HL-60 (cell line): ENCODE measurements around the gene KDM4C.

Experiments
- GABPA ChIP-seq: IDR thresholded peaks from 2 replicates; pipeline ENCODE4 v1.6.1; 2012; ENCODE audit warnings: low read depth
- POLR2AphosphoS5 ChIP-seq: IDR thresholded peaks from 2 replicates; pipeline ENCODE4 v1.6.1; 2012; ENCODE audit warnings: low read depth
- SPI1 ChIP-seq: IDR thresholded peaks from 2 replicates; pipeline ENCODE4 v1.6.1; 2012; ENCODE audit warnings: low read depth, mild to moderate bottlenecking, borderline replicate concordance
- TF ChIP-seq, protein P1 (sequence below): IDR thresholded peaks from one replicate; pipeline ENCODE4 v1.5.1; 2011; ENCODE audit warnings: low read length, control low read depth, inconsistent platforms; ENCODE audit not compliant: insufficient read depth
- TF ChIP-seq, protein P2 (sequence below): IDR thresholded peaks from 2 replicates; pipeline ENCODE4 v1.6.1; 2012; ENCODE audit warnings: low read depth; ENCODE audit not compliant: insufficient replicate concordance

DNA sequence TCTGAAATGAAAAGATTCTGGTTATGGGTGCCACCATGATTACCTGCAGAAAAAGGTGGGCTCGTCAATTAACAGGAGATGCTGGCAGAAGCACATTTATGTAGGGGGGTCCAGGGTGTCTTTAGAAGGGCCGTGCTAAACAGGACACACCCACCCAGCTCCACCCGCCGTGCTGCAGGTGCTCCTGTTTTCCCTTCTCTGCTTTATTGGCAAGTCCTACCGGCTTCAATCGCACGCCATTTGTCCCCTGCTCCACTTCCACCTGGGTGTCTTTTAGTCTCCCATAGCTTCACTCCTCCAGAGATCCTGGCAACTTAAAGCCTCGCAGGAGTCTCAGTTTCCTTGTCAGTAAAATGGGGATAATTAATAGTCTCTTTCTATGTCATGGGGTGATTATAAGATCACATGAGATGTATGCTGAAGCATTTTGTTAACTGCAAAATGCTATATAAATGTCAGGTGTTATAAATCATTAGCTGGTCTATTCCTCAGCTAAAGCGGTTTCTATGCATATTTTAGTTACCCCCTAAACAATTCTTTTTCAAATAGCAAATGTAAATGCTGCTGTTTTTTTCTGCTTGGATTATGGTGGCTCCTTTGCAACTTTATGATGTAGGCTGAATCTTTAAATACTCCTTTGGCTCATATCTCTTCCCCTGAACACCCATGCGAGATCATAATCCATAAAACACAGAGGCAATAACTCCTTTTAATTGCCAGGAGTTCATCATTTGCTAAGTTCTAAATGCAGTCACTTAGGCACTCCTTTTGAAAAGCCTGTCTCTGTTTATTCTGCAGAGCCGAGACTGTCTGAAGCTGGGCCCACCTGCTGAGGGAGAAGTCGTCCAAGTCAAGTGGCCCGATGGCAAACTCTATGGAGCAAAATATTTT lies 406.9 kb downstream of the KDM4C start:
- TF ChIP-seq, protein P1, sequence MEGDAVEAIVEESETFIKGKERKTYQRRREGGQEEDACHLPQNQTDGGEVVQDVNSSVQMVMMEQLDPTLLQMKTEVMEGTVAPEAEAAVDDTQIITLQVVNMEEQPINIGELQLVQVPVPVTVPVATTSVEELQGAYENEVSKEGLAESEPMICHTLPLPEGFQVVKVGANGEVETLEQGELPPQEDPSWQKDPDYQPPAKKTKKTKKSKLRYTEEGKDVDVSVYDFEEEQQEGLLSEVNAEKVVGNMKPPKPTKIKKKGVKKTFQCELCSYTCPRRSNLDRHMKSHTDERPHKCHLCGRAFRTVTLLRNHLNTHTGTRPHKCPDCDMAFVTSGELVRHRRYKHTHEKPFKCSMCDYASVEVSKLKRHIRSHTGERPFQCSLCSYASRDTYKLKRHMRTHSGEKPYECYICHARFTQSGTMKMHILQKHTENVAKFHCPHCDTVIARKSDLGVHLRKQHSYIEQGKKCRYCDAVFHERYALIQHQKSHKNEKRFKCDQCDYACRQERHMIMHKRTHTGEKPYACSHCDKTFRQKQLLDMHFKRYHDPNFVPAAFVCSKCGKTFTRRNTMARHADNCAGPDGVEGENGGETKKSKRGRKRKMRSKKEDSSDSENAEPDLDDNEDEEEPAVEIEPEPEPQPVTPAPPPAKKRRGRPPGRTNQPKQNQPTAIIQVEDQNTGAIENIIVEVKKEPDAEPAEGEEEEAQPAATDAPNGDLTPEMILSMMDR = no peak
- TF ChIP-seq POLR2AphosphoS5 = no peak
- TF ChIP-seq SPI1 = no peak
- TF ChIP-seq, protein P2, sequence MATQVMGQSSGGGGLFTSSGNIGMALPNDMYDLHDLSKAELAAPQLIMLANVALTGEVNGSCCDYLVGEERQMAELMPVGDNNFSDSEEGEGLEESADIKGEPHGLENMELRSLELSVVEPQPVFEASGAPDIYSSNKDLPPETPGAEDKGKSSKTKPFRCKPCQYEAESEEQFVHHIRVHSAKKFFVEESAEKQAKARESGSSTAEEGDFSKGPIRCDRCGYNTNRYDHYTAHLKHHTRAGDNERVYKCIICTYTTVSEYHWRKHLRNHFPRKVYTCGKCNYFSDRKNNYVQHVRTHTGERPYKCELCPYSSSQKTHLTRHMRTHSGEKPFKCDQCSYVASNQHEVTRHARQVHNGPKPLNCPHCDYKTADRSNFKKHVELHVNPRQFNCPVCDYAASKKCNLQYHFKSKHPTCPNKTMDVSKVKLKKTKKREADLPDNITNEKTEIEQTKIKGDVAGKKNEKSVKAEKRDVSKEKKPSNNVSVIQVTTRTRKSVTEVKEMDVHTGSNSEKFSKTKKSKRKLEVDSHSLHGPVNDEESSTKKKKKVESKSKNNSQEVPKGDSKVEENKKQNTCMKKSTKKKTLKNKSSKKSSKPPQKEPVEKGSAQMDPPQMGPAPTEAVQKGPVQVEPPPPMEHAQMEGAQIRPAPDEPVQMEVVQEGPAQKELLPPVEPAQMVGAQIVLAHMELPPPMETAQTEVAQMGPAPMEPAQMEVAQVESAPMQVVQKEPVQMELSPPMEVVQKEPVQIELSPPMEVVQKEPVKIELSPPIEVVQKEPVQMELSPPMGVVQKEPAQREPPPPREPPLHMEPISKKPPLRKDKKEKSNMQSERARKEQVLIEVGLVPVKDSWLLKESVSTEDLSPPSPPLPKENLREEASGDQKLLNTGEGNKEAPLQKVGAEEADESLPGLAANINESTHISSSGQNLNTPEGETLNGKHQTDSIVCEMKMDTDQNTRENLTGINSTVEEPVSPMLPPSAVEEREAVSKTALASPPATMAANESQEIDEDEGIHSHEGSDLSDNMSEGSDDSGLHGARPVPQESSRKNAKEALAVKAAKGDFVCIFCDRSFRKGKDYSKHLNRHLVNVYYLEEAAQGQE = no peak
- no peak for TF ChIP-seq GABPA
